HG02571 (cell line): ENCODE measurements around the gene FBXO3.
A peak's percentile ranks its signal among the peaks of the same experiment; 100 is the strongest.

Experiments used
- ATAC-seq: cut with Tn5 transposase; IDR thresholded peaks from one replicate; pipeline ENCODE4 v1.9.1; 2021; ENCODE audit warnings: mild to moderate bottlenecking, moderate library complexity; ENCODE audit not compliant: unreplicated experiment

Gene FBXO3

GRCh38 chr11:33703234-33703633 is 71.1 kb downstream of the FBXO3 start:
- no peak for ATAC-seq

GRCh38 chr11:33701302-33702230 is 72.8 kb downstream of the FBXO3 start:
- ATAC-seq = no peak

- peak; percentile 85 for ATAC-seq
These were observed 73.6 kb downstream of the FBXO3 start, which contains the start of gene C11orf91 for GRCh38 chr11:33700502-33701271. TSS of gene C11orf91 (minus strand) at chr11:33700826. CDS start at chr11:33700740, 86 bp downstream.

GRCh38 chr11:33700063-33700501 is 74.2 kb downstream of the FBXO3 start:
- ATAC-seq = no peak

GRCh38 chr11:33699515-33700062 is 74.7 kb downstream of the FBXO3 start:
- no peak for ATAC-seq

- no peak for ATAC-seq
These were observed 75.4 kb downstream of the FBXO3 start for GRCh38 chr11:33698921-33699320.

- no peak for ATAC-seq
These were observed 76.3 kb downstream of the FBXO3 start for GRCh38 chr11:33697997-33698396.

GRCh38 chr11:33696931-33697638 is 77.2 kb downstream of the FBXO3 start:
- no peak for ATAC-seq

- no peak for ATAC-seq
These were observed 77.9 kb downstream of the FBXO3 start for GRCh38 chr11:33696411-33696810.

GRCh38 chr11:33695051-33695566 is 79.2 kb downstream of the FBXO3 start:
- ATAC-seq = no peak

- ATAC-seq = no peak
These were observed 79.8 kb downstream of the FBXO3 start for GRCh38 chr11:33694346-33695050.

- no peak for ATAC-seq
These were observed 81.8 kb downstream of the FBXO3 start for GRCh38 chr11:33692541-33692940.

GRCh38 chr11:33692013-33692504 is 82.3 kb downstream of the FBXO3 start:
- no peak for ATAC-seq

- ATAC-seq = no peak
These were observed 83.1 kb downstream of the FBXO3 start for GRCh38 chr11:33691066-33691864.
